Osteoblast (primary cell): Measurements from ENCODE around the gene MEAK7. TPM values are rescaled to one million over a fixed set of nuclear protein-coding genes. Genes with fewer than 3 reads are reported as not detected.
A peak's percentile ranks its signal among the peaks of the same experiment; 100 is the strongest.

ENCODE experiments used
- DNase-seq: peaks from one replicate; pipeline ENCODE4 v3.0.0; 2011; ENCODE audit warnings: low spot score, mixed read lengths; ENCODE audit not compliant: insufficient read length; ENCODE audit errors: missing footprints
- H2AFZ ChIP-seq: 2 replicates; pipeline ENCODE4 v1.6.0; 2011; ENCODE audit warnings: mild to moderate bottlenecking, low read length
- H3K27ac ChIP-seq: 2 replicates; pipeline ENCODE4 v1.5.1; 2011; ENCODE audit warnings: mild to moderate bottlenecking, low read depth, low read length, moderate library complexity
- H3K27me3 ChIP-seq: 2 replicates; pipeline ENCODE4 v1.6.0; 2012; ENCODE audit warnings: mild to moderate bottlenecking, control low read depth, inconsistent platforms, low read length, moderate library complexity; ENCODE audit not compliant: insufficient read depth
- H3K36me3 ChIP-seq: 2 replicates; pipeline ENCODE4 v1.5.1; 2011; ENCODE audit warnings: mild to moderate bottlenecking, low read length, control low read depth, moderate library complexity; ENCODE audit not compliant: insufficient read depth
- H3K4me1 ChIP-seq: 2 replicates; pipeline ENCODE4 v1.5.1; 2011; ENCODE audit warnings: mild to moderate bottlenecking, low read length, control low read depth, moderate library complexity; ENCODE audit not compliant: insufficient read depth
- H3K4me2 ChIP-seq: 2 replicates; pipeline ENCODE4 v1.6.0; 2011; ENCODE audit warnings: mild to moderate bottlenecking, low read length; ENCODE audit not compliant: insufficient read depth
- H3K4me3 ChIP-seq: fragments of 200-600 bp; sonication (generic); 3 replicates; pipeline ENCODE4 v1.5.1; 2012; ENCODE audit warnings: mild to moderate bottlenecking, low read length, inconsistent platforms; ENCODE audit not compliant: insufficient read depth
- H3K79me2 ChIP-seq: 2 replicates; pipeline ENCODE4 v1.6.0; 2012; ENCODE audit warnings: mild to moderate bottlenecking, low read length, control low read depth, inconsistent platforms; ENCODE audit not compliant: insufficient read depth
- H3K9me3 ChIP-seq: 2 replicates; pipeline ENCODE4 v1.5.1; 2011; ENCODE audit warnings: low read depth, low read length, control low read depth
- H4K20me1 ChIP-seq: 2 replicates; pipeline ENCODE4 v1.6.0; 2012; ENCODE audit warnings: mild to moderate bottlenecking, low read length, control low read depth; ENCODE audit not compliant: insufficient read depth
- total RNA-seq: library from RNA; depleted of rRNA; stranded (reverse); fragments of >200 nt; gene quantifications from 2 replicates; pipeline ENCODE4 v1.2.3, GENCODE V29; 2012
- TF ChIP-seq, protein P1 (sequence below): IDR thresholded peaks from 2 replicates; pipeline ENCODE4 v1.5.1; 2011; ENCODE audit warnings: mild to moderate bottlenecking, low read depth, low read length, moderate library complexity; ENCODE audit errors: extremely low read depth

Gene MEAK7
- total RNA-seq, 1 donor: 24.2 TPM

DNA sequence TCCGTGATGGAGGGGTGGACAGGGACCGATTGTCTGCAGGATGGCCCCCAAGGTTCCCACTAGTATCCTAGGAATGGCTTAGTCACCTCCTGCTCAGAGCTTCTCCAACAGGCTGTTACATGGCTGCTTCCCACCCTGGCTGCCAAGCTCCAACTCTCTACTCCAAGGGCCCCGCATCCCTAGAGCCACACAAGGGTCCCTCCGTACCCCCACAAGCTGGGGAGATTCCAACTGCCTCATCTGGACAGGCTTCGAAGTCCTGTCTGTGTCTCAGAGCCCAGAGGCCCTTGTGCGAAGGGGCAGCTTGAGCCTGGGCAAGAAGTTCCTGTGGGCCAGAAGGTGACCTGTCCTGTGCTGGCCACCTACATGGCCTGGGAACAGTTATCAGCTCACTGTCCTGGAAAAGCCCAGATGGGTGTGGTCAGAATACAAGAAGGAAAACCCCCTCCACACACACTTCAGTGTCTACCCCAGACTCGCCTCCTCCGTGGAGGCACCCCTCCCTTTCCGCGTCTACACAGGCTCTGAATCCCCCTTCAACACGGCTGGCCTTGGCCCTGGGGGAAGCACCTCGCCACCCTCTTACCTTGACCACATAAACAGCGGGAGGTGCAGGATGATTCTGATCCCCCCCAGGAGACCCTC, 586 bp downstream of the MEAK7 start:
- Histone ChIP-seq H2AFZ (peak overlapping the region; percentile 71), H3K27me3 (no peaks in the 10 kb centered on the region), H3K9me3 (no peaks in the 10 kb centered on the region), H3K4me1 (peaks cover 32% of the 10 kb centered on the region), H3K4me3 (peak overlapping the region; percentile 97), H4K20me1 (peaks cover 9% of the 10 kb centered on the region), H3K4me2 (peak overlapping the region; percentile 83), H3K27ac (peak overlapping the region; percentile 83), H3K79me2 (peaks cover 50% of the 10 kb centered on the region), H3K36me3 (peaks cover 24% of the 10 kb centered on the region)
- TF ChIP-seq, protein P1, sequence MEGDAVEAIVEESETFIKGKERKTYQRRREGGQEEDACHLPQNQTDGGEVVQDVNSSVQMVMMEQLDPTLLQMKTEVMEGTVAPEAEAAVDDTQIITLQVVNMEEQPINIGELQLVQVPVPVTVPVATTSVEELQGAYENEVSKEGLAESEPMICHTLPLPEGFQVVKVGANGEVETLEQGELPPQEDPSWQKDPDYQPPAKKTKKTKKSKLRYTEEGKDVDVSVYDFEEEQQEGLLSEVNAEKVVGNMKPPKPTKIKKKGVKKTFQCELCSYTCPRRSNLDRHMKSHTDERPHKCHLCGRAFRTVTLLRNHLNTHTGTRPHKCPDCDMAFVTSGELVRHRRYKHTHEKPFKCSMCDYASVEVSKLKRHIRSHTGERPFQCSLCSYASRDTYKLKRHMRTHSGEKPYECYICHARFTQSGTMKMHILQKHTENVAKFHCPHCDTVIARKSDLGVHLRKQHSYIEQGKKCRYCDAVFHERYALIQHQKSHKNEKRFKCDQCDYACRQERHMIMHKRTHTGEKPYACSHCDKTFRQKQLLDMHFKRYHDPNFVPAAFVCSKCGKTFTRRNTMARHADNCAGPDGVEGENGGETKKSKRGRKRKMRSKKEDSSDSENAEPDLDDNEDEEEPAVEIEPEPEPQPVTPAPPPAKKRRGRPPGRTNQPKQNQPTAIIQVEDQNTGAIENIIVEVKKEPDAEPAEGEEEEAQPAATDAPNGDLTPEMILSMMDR: no peak
- no peak for DNase-seq

- no peaks in the 10 kb centered on the region for H3K27me3 ChIP-seq
- peaks cover 36% of the 10 kb centered on the region for H3K36me3 ChIP-seq
- H3K4me1 ChIP-seq: peaks cover 32% of the 10 kb centered on the region
- H3K4me3 ChIP-seq: no peak overlapping the region
- H3K4me2 ChIP-seq: peak overlapping the region; percentile 83
- H4K20me1 ChIP-seq: peaks cover 14% of the 10 kb centered on the region
- TF ChIP-seq, protein P1: no peak
- no peak overlapping the region for H2AFZ ChIP-seq
- no peaks in the 10 kb centered on the region for H3K9me3 ChIP-seq
- H3K79me2 ChIP-seq: peaks cover 53% of the 10 kb centered on the region
- peak overlapping the region; percentile 83 for H3K27ac ChIP-seq
- DNase-seq: no peak
Observed at GRCh38 chr16:84502581-84502980, 1.9 kb downstream of the MEAK7 start.

DNA sequence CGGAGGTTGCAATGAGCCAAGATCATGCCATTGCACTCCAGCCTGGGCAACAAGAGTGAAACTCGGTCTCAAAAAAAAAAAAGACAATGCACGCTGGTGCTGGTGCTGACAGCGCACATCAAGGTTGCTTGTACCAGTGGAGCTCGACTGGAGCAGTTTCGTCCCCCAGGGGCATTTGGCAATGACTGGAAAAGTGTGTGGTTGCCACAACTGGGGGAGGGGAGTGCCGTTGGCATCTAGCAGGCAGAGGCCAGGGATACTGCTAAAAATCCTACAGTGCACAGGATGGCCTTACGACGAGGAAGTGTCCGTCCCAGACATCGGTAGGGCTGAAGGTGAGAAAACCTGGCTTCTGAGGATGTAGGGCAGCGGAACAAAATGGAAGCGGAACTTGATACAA, 2.4 kb downstream of the MEAK7 start:
- no peak overlapping the region for H3K4me2 ChIP-seq
- no peaks in the 10 kb centered on the region for H3K27me3 ChIP-seq
- H3K9me3 ChIP-seq: no peaks in the 10 kb centered on the region
- H3K4me3 ChIP-seq: no peak overlapping the region
- H3K36me3 ChIP-seq: peaks cover 41% of the 10 kb centered on the region
- peaks cover 53% of the 10 kb centered on the region for H3K79me2 ChIP-seq
- no peak for DNase-seq
- H3K27ac ChIP-seq: peak overlapping the region; percentile 83
- TF ChIP-seq, protein P1: no peak
- no peak overlapping the region for H2AFZ ChIP-seq
- peaks cover 14% of the 10 kb centered on the region for H4K20me1 ChIP-seq
- H3K4me1 ChIP-seq: peaks cover 32% of the 10 kb centered on the region

DNA sequence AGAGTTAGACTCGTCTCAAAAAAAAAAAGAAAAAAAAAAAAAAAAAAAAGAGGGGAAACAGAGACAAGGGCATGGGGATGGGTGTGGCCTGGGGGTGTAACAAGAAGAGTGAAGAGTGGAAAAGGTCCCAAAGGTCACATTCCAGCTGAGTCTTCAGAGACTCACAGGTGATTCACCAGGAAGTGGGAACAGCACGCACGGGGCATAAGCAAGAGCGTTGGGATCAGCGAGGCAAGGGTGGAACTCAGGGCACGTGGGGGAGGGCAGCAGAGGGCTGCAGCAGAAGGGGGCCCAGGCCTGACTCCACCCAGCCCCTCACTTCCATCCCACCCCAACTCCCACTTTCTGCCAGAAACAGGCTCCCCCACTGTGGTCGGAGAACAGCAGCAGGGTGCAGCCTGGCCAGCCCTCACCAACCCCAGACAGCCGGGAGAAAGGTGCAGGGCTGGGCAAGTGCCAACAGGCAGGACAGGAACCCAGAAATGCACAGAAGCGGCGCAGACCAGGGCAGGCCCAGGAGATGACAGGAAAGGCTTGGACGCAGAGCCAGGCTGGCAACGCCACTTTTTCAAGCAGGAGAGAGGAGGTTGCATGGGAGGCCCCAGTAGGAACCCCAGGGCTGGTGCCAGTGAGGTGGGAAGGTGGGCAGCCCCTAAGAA, 3.3 kb downstream of the MEAK7 start:
- Histone ChIP-seq H3K4me2 (no peak overlapping the region), H3K4me1 (peaks cover 32% of the 10 kb centered on the region), H2AFZ (no peak overlapping the region), H3K27me3 (no peaks in the 10 kb centered on the region), H3K9me3 (no peaks in the 10 kb centered on the region), H3K79me2 (peaks cover 53% of the 10 kb centered on the region), H3K27ac (peak overlapping the region; percentile 23), H3K4me3 (no peak overlapping the region), H4K20me1 (peaks cover 14% of the 10 kb centered on the region), H3K36me3 (peaks cover 50% of the 10 kb centered on the region)
- DNase-seq: no peak
- TF ChIP-seq, protein P1: no peak
